Fibroblast of the aortic adventitia (primary cell): ENCODE measurements around the gene NKTR. TPM values are rescaled to one million over a fixed set of nuclear protein-coding genes. Genes with fewer than 3 reads are reported as not detected.

Source experiments
- DNase-seq: peaks from one replicate; pipeline ENCODE4 v3.0.0-alpha.2; 2010; ENCODE audit warnings: low read depth
- H3K4me3 ChIP-seq: 2 replicates; pipeline ENCODE4 v1.5.1; 2011; ENCODE audit warnings: low read depth, mild to moderate bottlenecking, control low read depth, low read length, moderate library complexity
- CTCF ChIP-seq: IDR thresholded peaks from 2 replicates; pipeline ENCODE4 v1.5.1; 2011; ENCODE audit warnings: mild to moderate bottlenecking, low read length, control low read depth, inconsistent platforms; ENCODE audit not compliant: insufficient read depth
- total RNA-seq: library from RNA; depleted of rRNA; stranded (reverse); fragments of >200 nt; gene quantifications from 2 replicates; pipeline ENCODE4 v1.2.3, GENCODE V29; 2012; ENCODE audit warnings: low replicate concordance

The NKTR gene
- total RNA-seq, 1 donor: 91.8 TPM

GRCh38 chr3:42660898-42661297 lies 60.4 kb downstream of the NKTR start:
- no peak overlapping the region for H3K4me3 ChIP-seq
- no peak for TF ChIP-seq CTCF
- DNase-seq: no peak

DNA sequence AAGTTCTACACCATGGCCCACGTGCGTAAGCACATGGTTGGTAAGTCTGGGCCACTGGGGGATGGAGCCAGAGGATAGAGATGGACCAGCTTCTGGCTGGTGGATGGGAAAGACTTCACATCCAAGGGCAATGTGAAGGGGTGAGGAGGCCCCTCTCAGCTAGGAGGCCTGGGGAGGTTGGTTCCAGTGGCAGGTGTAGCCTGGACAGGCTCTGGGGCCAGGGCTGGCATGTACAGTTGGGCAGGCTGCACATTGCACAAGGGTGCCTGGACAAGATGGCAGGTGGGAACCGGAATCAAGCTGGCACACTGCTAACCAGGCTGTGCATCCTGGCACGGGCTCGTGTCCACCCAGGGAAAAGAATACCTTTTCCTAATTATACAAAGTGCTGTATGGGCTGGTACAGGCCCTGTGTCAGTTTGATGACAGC lies 61.1 kb downstream of the NKTR start:
- no peak overlapping the region for H3K4me3 ChIP-seq
- no peak for DNase-seq
- TF ChIP-seq CTCF: no peak

DNA sequence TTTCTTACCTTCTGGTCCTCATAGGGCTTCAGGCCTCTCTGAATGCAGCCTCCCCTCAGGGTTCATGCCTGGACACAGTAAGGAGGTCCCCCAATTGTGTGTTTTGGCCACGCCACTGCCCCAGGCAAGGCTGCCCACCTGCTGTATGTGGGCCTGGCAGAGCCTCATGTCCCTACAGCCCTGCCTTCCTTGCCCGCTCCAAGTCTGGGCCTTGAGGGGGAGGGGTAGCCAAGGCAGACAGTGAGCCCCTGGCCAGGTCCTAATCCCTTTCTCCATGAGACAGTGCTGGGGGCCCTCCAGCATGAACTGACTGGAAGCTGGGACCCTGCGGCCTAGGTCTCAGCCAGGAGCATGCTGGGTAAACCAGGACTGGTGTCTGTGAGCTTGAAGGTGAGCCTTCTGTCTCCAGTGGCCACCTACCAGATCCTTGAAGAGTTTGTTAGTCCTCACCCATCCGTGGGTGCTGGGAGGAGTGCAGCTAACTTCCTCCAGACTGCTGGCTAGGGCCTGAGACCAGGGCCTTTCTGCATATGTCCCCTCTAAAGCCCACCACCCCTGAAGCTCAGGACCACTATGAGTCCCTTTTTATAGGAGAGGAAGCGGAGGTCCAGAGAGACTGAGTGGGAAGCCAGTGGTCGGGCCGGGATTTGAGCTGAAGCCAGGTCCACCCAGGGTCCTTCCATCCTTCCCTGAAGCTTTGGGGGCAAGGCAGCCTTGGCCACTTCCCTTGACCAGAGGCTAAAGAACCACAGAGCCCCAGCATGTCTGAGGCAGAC lies 61.7 kb downstream of the NKTR start:
- H3K4me3 ChIP-seq: no peak overlapping the region
- no peak for DNase-seq
- no peak for TF ChIP-seq CTCF

- no peak overlapping the region for H3K4me3 ChIP-seq
- DNase-seq: no peak
- TF ChIP-seq CTCF: no peak
Observed at GRCh38 chr3:42662813-42663535, 62.5 kb downstream of the NKTR start.

GRCh38 chr3:42663581-42664437 lies 63.3 kb downstream of the NKTR start:
- DNase-seq: no peak
- no peak for TF ChIP-seq CTCF
- no peak overlapping the region for H3K4me3 ChIP-seq

DNA sequence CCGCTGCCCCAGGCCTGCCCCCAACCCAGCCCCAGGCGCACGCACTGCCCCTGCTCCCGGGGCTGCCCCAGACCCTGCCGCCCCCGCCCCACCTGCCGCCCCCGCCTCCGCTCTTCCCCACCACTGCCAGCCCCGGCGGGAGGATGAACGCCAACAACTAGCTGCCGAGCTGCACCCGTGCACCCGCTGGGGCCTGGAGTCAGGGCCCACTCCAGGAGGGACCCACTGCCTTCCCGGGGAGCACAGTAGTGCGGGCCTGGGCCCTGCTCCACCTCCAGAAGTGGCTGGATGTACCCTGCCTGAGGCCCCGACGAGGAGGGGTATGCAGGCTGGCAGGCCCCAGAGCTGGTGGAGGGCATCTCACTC lies 63.9 kb downstream of the NKTR start:
- TF ChIP-seq CTCF: no peak
- no peak for DNase-seq
- no peak overlapping the region for H3K4me3 ChIP-seq
